Muscle layer of duodenum (tissue), 2 donors: ENCODE data around the gene ERVK3-1.
"Not testable (repeated sequence)": the region's sequence is repeated elsewhere in the genome, so short reads cannot be mapped to it uniquely, and the experiment has no call there.

Experiments used
- H3K27ac ChIP-seq: one replicate; pipeline ENCODE4 v1.7.0; 2013; ENCODE audit warnings: mild to moderate bottlenecking, low read length
- H3K27me3 ChIP-seq: one replicate; pipeline ENCODE4 v1.7.0; 2013; ENCODE audit warnings: low read depth, mild to moderate bottlenecking, control low read depth, low read length
- H3K36me3 ChIP-seq, 2 donors: one replicate each; pipeline ENCODE4 v1.7.0; 2013; ENCODE audit warnings: low read length in 2 of 2, control low read depth in 1 of 2, mild to moderate bottlenecking in 1 of 2; ENCODE audit not compliant: insufficient read depth in 2 of 2, control insufficient read depth in 1 of 2
- H3K4me1 ChIP-seq, 2 donors: one replicate each; pipeline ENCODE4 v1.7.0; 2013; ENCODE audit warnings: low read length in 2 of 2, mild to moderate bottlenecking in 2 of 2, control low read depth in 1 of 2, moderate library complexity in 1 of 2; ENCODE audit not compliant: insufficient read depth in 2 of 2, control insufficient read depth in 1 of 2
- H3K4me3 ChIP-seq, 2 donors: one replicate each; pipeline ENCODE4 v1.7.0; 2013; ENCODE audit warnings: low read length in 2 of 2, low read depth in 1 of 2, mild to moderate bottlenecking in 1 of 2
- H3K9me3 ChIP-seq, 2 donors: one replicate each; pipeline ENCODE4 v1.7.0; 2013; ENCODE audit warnings: low read length in 2 of 2, control low read depth in 1 of 2, mild to moderate bottlenecking in 1 of 2; ENCODE audit not compliant: control insufficient read depth in 1 of 2
- donor health status: healthy.

ERVK3-1 gene

GRCh38 chr19:58346961-58347929 lies 42.1 kb downstream of the ERVK3-1 start:
- peaks cover 0 to 18% of the 10 kb centered on the region in 2 donors for H3K4me1 ChIP-seq
- peaks cover 0 to 4% of the 10 kb centered on the region in 2 donors for H3K36me3 ChIP-seq
- no peaks in the 10 kb centered on the region for H3K9me3 ChIP-seq
- H3K4me3 ChIP-seq = peak overlapping the region; percentile 55 to 62
- peaks cover 10% of the 10 kb centered on the region for H3K27me3 ChIP-seq
- no peak overlapping the region for H3K27ac ChIP-seq

- H3K36me3 ChIP-seq, H3K9me3 ChIP-seq, H3K27ac ChIP-seq: not testable (repeated sequence)
- peak overlapping the region; percentile 55 to 62 for H3K4me3 ChIP-seq
- peaks cover 12% of the 10 kb centered on the region for H3K27me3 ChIP-seq
- peaks cover 0 to 18% of the 10 kb centered on the region in 2 donors for H3K4me1 ChIP-seq
These were observed 42.9 kb downstream of the ERVK3-1 start for GRCh38 chr19:58348080-58348479.

GRCh38 chr19:58349590-58349989 lies 44.4 kb downstream of the ERVK3-1 start:
- H3K27me3 ChIP-seq = peaks cover 12% of the 10 kb centered on the region
- no peaks in the 10 kb centered on the region for H3K9me3 ChIP-seq
- H3K4me3 ChIP-seq = peak overlapping the region in 1 of 2 donors; percentile 54
- H3K36me3 ChIP-seq = peaks cover 0 to 4% of the 10 kb centered on the region in 2 donors
- H3K4me1 ChIP-seq = peaks cover 0 to 18% of the 10 kb centered on the region in 2 donors
- no peak overlapping the region for H3K27ac ChIP-seq

DNA sequence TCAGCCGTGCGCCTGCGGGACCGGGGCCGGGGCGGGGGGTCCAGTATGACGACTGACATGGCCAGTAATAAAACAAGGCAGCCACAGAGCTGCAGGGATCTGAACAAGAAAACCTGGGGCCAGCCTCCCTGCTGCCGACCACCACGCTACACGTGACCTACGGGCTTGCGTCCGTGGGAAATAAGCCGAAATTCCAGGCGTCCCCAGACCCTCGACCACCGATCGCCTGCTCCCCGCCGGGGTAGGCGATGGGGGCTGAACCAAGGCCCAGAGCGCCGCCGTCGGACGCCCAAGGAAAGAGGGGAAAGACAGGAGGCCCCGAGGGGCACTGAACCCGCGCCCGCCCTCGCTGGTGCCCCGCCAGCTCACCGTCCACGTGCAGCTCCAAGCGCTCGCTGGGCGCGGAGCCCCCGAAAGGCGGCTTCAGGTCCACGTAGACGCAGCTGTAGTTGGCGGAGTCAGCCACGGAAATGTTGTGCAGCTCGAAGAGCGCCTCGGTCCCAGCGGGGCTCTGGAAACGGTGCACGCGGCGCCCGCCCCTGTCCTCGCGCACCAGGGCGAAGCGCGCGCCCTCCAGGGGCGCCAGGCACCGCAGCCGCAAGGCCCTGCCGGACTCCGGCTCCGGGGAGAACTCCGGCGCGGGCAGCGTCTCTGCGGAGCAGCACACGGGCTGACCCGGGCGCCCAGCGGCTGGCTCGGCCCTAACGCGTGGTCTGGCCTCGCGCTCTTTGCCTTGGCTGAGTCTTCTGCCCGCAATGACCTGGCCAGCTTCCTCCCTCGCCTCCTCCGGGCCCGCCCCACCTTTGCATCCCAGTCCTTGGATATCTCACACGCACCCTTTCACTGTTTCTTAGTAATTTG lies 45.1 kb downstream of the ERVK3-1 start:
- H3K27ac ChIP-seq = no peak overlapping the region

GRCh38 chr19:58350871-58351557 lies 45.8 kb downstream of the ERVK3-1 start:
- Histone ChIP-seq H3K4me1 (peaks cover 0 to 23% of the 10 kb centered on the region in 2 donors), H3K4me3 (no peak overlapping the region), H3K9me3 (no peaks in the 10 kb centered on the region), H3K36me3 (peaks cover 0 to 4% of the 10 kb centered on the region in 2 donors), H3K27me3 (peaks cover 13% of the 10 kb centered on the region), H3K27ac (no peak overlapping the region)

More for the DNA sequence above, 45.1 kb downstream of the ERVK3-1 start:
- Histone ChIP-seq H3K27me3 (peaks cover 12% of the 10 kb centered on the region), H3K4me1 (peaks cover 0 to 18% of the 10 kb centered on the region in 2 donors), H3K36me3 (peaks cover 0 to 4% of the 10 kb centered on the region in 2 donors), H3K9me3 (no peaks in the 10 kb centered on the region), H3K4me3 (peak overlapping the region in 1 of 2 donors; percentile 54)

DNA sequence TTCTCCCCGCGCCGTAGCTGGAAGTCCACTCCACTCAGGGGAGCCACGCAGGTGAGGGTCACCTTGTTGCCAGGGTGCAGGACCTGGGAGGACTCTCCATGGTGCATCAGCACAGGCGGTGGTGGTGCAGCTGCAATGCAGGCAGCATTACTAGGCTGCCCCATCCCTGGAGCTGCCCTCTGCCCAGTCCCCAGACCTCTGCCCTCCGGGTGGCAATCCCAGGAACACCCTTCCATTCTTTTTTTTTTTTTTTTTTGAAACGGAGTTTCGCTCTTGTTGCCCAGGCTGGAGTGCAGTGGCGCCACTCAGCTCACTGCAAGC lies 46.3 kb downstream of the ERVK3-1 start:
- Histone ChIP-seq H3K4me1 (peaks cover 0 to 28% of the 10 kb centered on the region in 2 donors), H3K36me3 (peaks cover 0 to 4% of the 10 kb centered on the region in 2 donors), H3K9me3 (no peaks in the 10 kb centered on the region), H3K27me3 (peaks cover 18% of the 10 kb centered on the region), H3K4me3 (no peak overlapping the region), H3K27ac (no peak overlapping the region)

GRCh38 chr19:58351990-58352755 lies 47.0 kb downstream of the ERVK3-1 start:
- H3K27ac ChIP-seq = no peak overlapping the region
- H3K36me3 ChIP-seq = peaks cover 0 to 4% of the 10 kb centered on the region in 2 donors
- H3K4me1 ChIP-seq = peaks cover 0 to 32% of the 10 kb centered on the region in 2 donors
- no peak overlapping the region for H3K4me3 ChIP-seq
- H3K27me3 ChIP-seq = peaks cover 15% of the 10 kb centered on the region
- H3K9me3 ChIP-seq = no peaks in the 10 kb centered on the region

- H3K4me1 ChIP-seq = peaks cover 0 to 30% of the 10 kb centered on the region in 2 donors
- no peak within 1 kb of the TSS for H3K27ac ChIP-seq
- H3K4me3 ChIP-seq = no peak within 1 kb of the TSS
- peaks cover 14% of the 10 kb centered on the region for H3K27me3 ChIP-seq
- H3K36me3 ChIP-seq = peaks cover 0 to 4% of the 10 kb centered on the region in 2 donors
- H3K9me3 ChIP-seq = no peaks in the 10 kb centered on the region
These were observed 47.8 kb downstream of the ERVK3-1 start, which contains the start of gene A1BG for GRCh38 chr19:58352760-58353671. TSS of gene A1BG (minus strand) at chr19:58353492. CDS start at chr19:58353437, 55 bp downstream.

GRCh38 chr19:58353717-58354477 lies 48.7 kb downstream of the ERVK3-1 start:
- Histone ChIP-seq H3K27me3 (peaks cover 14% of the 10 kb centered on the region), H3K4me1 (peaks cover 0 to 30% of the 10 kb centered on the region in 2 donors), H3K36me3 (peaks cover 0 to 4% of the 10 kb centered on the region in 2 donors), H3K27ac (no peak overlapping the region), H3K9me3 (no peaks in the 10 kb centered on the region), H3K4me3 (no peak overlapping the region)
